GM12878 (cell line): ENCODE data around the gene GRAMD2B. TPM values are rescaled to one million over a fixed set of nuclear protein-coding genes. Genes with fewer than 3 reads are reported as not detected.

Experiments used
- ATAC-seq: fragments of 200-7000 bp; cut with Tn5 transposase; 3 replicates; pipeline ENCODE4 v1.9.1; 2020; ENCODE audit warnings: mild to moderate bottlenecking, moderate library complexity
- BruUV-seq: library from RNA; stranded (reverse); fragments of 400-500 nt; replicated peaks from 2 replicates; lab custom pipeline; 2021; lab: Mats Ljungman, UMichigan
- CTCF ChIA-PET: fragments of 300-600 bp; sonication (Branson Sonifier 250); formaldehyde crosslinking; extraction: SDS; loops from one replicate; lab custom pipeline; 2021; ENCODE audit warnings: inconsistent platforms; lab: Yijun Ruan, JAX
- POLR2A ChIA-PET: fragments of 350-600 bp; formaldehyde crosslinking; extraction: SDS; loops from one replicate; lab custom pipeline; 2021; ENCODE audit warnings: inconsistent platforms; lab: Charles Lee
- RAD21 ChIA-PET: fragments of 300-600 bp; sonication (Branson Sonifier 250); formaldehyde crosslinking; loops from one replicate; lab custom pipeline; 2023; ENCODE audit warnings: antibody characterized with exemption; ENCODE audit not compliant: unreplicated experiment; lab: Charles Lee
- SMC1A ChIA-PET: fragments of 300-600 bp; sonication (Branson Sonifier 250); formaldehyde crosslinking; loops from one replicate; lab custom pipeline; 2023; ENCODE audit not compliant: unreplicated experiment, uncharacterized antibody; lab: Charles Lee
- DNase-seq: peaks from one replicate; pipeline ENCODE4 v3.0.0-alpha.2; 2011; ENCODE audit warnings: low read depth, low spot score
- FAIRE-seq: peaks from 3 replicates; lab custom pipeline; 2011; peaks lifted over from hg19 to GRCh38; lab: Jason Lieb, UNC
- H2AFZ ChIP-seq: 2 replicates; pipeline ENCODE4 v1.6.0; 2011; ENCODE audit warnings: low read depth, low read length, control low read depth; ENCODE audit not compliant: control insufficient read depth
- H3K27ac ChIP-seq: 2 replicates; pipeline ENCODE4 v1.5.1; 2011; ENCODE audit warnings: control low read depth; ENCODE audit not compliant: control insufficient read depth, insufficient read depth
- H3K27me3 ChIP-seq, 2 experiments: replicated peaks in 1 of 2; 2 replicates each; pipeline versions ENCODE4 v1.6.0 to v1.6.1; 2011; ENCODE audit warnings: low read length in 1 of 2; ENCODE audit not compliant: control insufficient read depth in 2 of 2, insufficient read depth in 2 of 2
- H3K36me3 ChIP-seq, 2 experiments: 2 replicates each; pipeline ENCODE4 v1.5.1; 2011; ENCODE audit warnings: low read length in 1 of 2; ENCODE audit not compliant: control insufficient read depth in 2 of 2, insufficient read depth in 2 of 2
- H3K4me1 ChIP-seq: 2 replicates; pipeline ENCODE4 v1.6.1; 2011; ENCODE audit warnings: mild to moderate bottlenecking, low read length, moderate library complexity, mixed read lengths; ENCODE audit not compliant: control insufficient read depth, insufficient read depth
- H3K4me2 ChIP-seq: 2 replicates; pipeline ENCODE4 v1.6.0; 2011; ENCODE audit warnings: control low read depth; ENCODE audit not compliant: control insufficient read depth, insufficient read depth
- H3K4me3 ChIP-seq: fragments of 200-600 bp; sonication (generic); 2 replicates; pipeline ENCODE4 v1.5.1; 2016
- H3K79me2 ChIP-seq: 2 replicates; pipeline ENCODE4 v1.6.0; 2011; ENCODE audit warnings: low read length; ENCODE audit not compliant: control insufficient read depth, insufficient read depth
- H3K9ac ChIP-seq: 2 replicates; pipeline ENCODE4 v1.8.0; 2011; ENCODE audit warnings: low read length, control low read depth, mixed read lengths; ENCODE audit not compliant: control insufficient read depth, insufficient read depth
- H3K9me3 ChIP-seq: replicated peaks from 3 replicates; pipeline ENCODE4 v1.5.1; 2011; ENCODE audit warnings: mild to moderate bottlenecking, low read length; ENCODE audit not compliant: control insufficient read depth, insufficient read depth
- H4K20me1 ChIP-seq: 2 replicates; pipeline ENCODE4 v1.6.0; 2011; ENCODE audit not compliant: control insufficient read depth, insufficient read depth
- CEBPB ChIP-seq, 2 experiments: fragments of 150-350 bp in 1 of 2; IDR thresholded peaks; 2 replicates each; pipeline ENCODE4 v1.6.1; 2012 to 2014; ENCODE audit warnings: low read depth in 2 of 2, low read length in 2 of 2, borderline replicate concordance in 1 of 2, inconsistent platforms in 1 of 2
- CUX1 ChIP-seq: IDR thresholded peaks from 2 replicates; pipeline ENCODE4 v1.6.1; 2012; ENCODE audit warnings: improper control_type of control experiment, low read depth, low read length; ENCODE audit not compliant: insufficient replicate concordance
- EGR1 ChIP-seq, 2 experiments: IDR thresholded peaks; 1 replicate in 1 of 2; 2 replicates in 1 of 2; pipeline ENCODE4 v1.6.1; 2011 to 2012; ENCODE audit warnings: low read depth in 2 of 2, low read length in 2 of 2, borderline replicate concordance in 1 of 2, mild to moderate bottlenecking in 1 of 2, moderate library complexity in 1 of 2
- EZH2 ChIP-seq: IDR thresholded peaks from 2 replicates; pipeline ENCODE4 v1.6.1; 2012; ENCODE audit warnings: low read depth, mild to moderate bottlenecking, control low read depth, inconsistent platforms, low read length, borderline replicate concordance; ENCODE audit not compliant: control insufficient read depth
- MLLT1 ChIP-seq: fragments of 450-650 bp; IDR thresholded peaks from 2 replicates; pipeline ENCODE4 v1.6.1; 2016; ENCODE audit warnings: mild to moderate bottlenecking
- MTA2 ChIP-seq: fragments of 450-650 bp; IDR thresholded peaks from 2 replicates; pipeline ENCODE4 v1.6.1; 2016; ENCODE audit warnings: low read depth, mild to moderate bottlenecking, moderate library complexity
- NRF1 ChIP-seq: conservative IDR thresholded peaks from 2 replicates; pipeline ENCODE4 v1.6.1; 2011; ENCODE audit warnings: mild to moderate bottlenecking, low read depth, low read length, improper control_type of control experiment
- RUNX3 ChIP-seq: IDR thresholded peaks from 2 replicates; pipeline ENCODE4 v1.6.1; 2012; ENCODE audit warnings: low read length, inconsistent platforms
- SMAD1 ChIP-seq: fragments of 450-650 bp; IDR thresholded peaks from 2 replicates; pipeline ENCODE4 v1.6.1; 2018; ENCODE audit warnings: mild to moderate bottlenecking, low read depth; ENCODE audit not compliant: partially characterized antibody
- SUZ12 ChIP-seq: fragments of 200-600 bp; sonication (generic); IDR thresholded peaks from one replicate; pipeline ENCODE4 v1.6.1; 2018; ENCODE audit warnings: antibody characterized with exemption, mild to moderate bottlenecking; ENCODE audit not compliant: unreplicated experiment
- TARDBP ChIP-seq: IDR thresholded peaks from 2 replicates; pipeline ENCODE4 v1.6.1; 2016; ENCODE audit warnings: borderline replicate concordance
- YY1 ChIP-seq: IDR thresholded peaks from 2 replicates; pipeline ENCODE4 v1.6.1; 2011; ENCODE audit warnings: low read depth, mild to moderate bottlenecking, low read length
- ZZZ3 ChIP-seq: IDR thresholded peaks from 2 replicates; pipeline ENCODE4 v1.6.1; 2011; ENCODE audit warnings: low read depth; ENCODE audit not compliant: control insufficient read depth, insufficient read length
- WGBS: methylation state at CpG from one replicate; pipeline ENCODE4 v1.1.6; 2016; ENCODE audit warnings: low lambda C conversion rate; ENCODE audit not compliant: insufficient replicate concordance, insufficient coverage; ENCODE audit errors: missing lambda C conversion rate; 5-methylcytosine and 5-hydroxymethylcytosine counted together
- in situ Hi-C: fragments of 300-500 bp; cut with MboI; formaldehyde crosslinking; loops from 9 replicates; pipeline ENCODE4 v1.14.3; 2018; ENCODE audit warnings: mixed read lengths
- intact Hi-C: fragments of 100-400 bp; cut with micrococcal nuclease; formaldehyde crosslinking; loops from one replicate; pipeline ENCODE4 v1.14.2; 2022; ENCODE audit not compliant: unreplicated experiment
- polyA plus RNA-seq, 11 experiments: library from polyadenylated mRNA; depleted of rRNA in 4 of 11; unstranded in 6 of 11; stranded (reverse) in 5 of 11; fragments of >200 nt; fragmentation: Nextera tagmentation in 4 of 11; fragmentation: Illumina TruSeq in 1 of 11; extraction: Ambion mirVana in 4 of 11; extraction: Trizol in 1 of 11; gene quantifications; 1 replicate in 1 of 11; 2 replicates in 10 of 11; pipeline versions ENCODE4 v1.2.1 to v1.2.3, GENCODE V29; 2011 to 2016; ENCODE audit warnings: inconsistent platforms in 2 of 11, missing spikeins in 2 of 11, low read depth in 1 of 11
- total RNA-seq, 4 experiments: library from RNA; depleted of rRNA in 3 of 4; stranded (reverse); fragments of >200 nt in 3 of 4; fragmentation: Illumina TruSeq in 1 of 4; extraction: Trizol in 1 of 4; gene quantifications; 2 replicates each; pipeline versions ENCODE4 v1.2.1 to v1.2.3, GENCODE V29; 2013 to 2021
- TF ChIP-seq, protein P1 (sequence below): IDR thresholded peaks from 2 replicates; pipeline ENCODE4 v1.6.1; 2012; ENCODE audit warnings: low read depth, low read length, improper control_type of control experiment

GRAMD2B gene
- total and polyA plus RNA-seq, 10 of the 15 experiments (the other 5 are each of a cell fraction or from before 2014, with no cell fraction given), result 1.9 to 21.5 (median 8.4) TPM

GRCh38 chr5:126511961-126512360, 88.8 kb downstream of the GRAMD2B start (continued):
- TF ChIP-seq CUX1 (no peak), CEBPB (IDR thresholded peaks at IDR 0.05; ENCODE audit: borderline replicate concordance in 1 of 2, low read depth in 2 of 2, low read length in 2 of 2) (no peak)
- TF ChIP-seq, protein P1, sequence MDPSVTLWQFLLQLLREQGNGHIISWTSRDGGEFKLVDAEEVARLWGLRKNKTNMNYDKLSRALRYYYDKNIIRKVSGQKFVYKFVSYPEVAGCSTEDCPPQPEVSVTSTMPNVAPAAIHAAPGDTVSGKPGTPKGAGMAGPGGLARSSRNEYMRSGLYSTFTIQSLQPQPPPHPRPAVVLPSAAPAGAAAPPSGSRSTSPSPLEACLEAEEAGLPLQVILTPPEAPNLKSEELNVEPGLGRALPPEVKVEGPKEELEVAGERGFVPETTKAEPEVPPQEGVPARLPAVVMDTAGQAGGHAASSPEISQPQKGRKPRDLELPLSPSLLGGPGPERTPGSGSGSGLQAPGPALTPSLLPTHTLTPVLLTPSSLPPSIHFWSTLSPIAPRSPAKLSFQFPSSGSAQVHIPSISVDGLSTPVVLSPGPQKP, result no peak

GRCh38 chr5:126512451-126512850, 89.2 kb downstream of the GRAMD2B start:
- no peak overlapping the region for H2AFZ ChIP-seq
- ChIA-PET CTCF (interaction anchor here (3.2 kb wide), 1 partner anchor 12 kb away, joined by 16 read pairs; no protein-coding TSS in a partner anchor), SMC1A (interaction anchor here (0.9 to 1.6 kb wide), 2 partner anchors 17 to 157 kb away, joined by 3 to 4 read pairs; no protein-coding TSS in a partner anchor), POLR2A (no interaction called here), RAD21 (no interaction called here)
- H4K20me1 ChIP-seq, result no peaks in the 10 kb centered on the region
- H3K4me1 ChIP-seq, result no peaks in the 10 kb centered on the region
- WGBS, result 0% methylated on average over 3 of the region's 3 CpGs
- FAIRE-seq (no peak), ATAC-seq (no peak), DNase-seq (no peak)
- intact Hi-C loops (no loop called here), in situ Hi-C loops (no loop called here)
- no peak overlapping the region for H3K4me3 ChIP-seq
- no peaks in the 10 kb centered on the region for H3K9me3 ChIP-seq
- no peak overlapping the region for H3K27ac ChIP-seq
- no peak overlapping the region for H3K4me2 ChIP-seq
- no peaks in the 10 kb centered on the region for H3K27me3 ChIP-seq
- no TSS peak for BruUV-seq
- H3K79me2 ChIP-seq, result no peaks in the 10 kb centered on the region
- no peaks in the 10 kb centered on the region for H3K36me3 ChIP-seq
- no peak overlapping the region for H3K9ac ChIP-seq
- TF ChIP-seq EZH2, result no peak
- no peak for TF ChIP-seq TARDBP
- no peak for TF ChIP-seq SUZ12
- TF ChIP-seq MLLT1, result no peak
- TF ChIP-seq MTA2, result no peak
- TF ChIP-seq NRF1, result no peak
- no peak for TF ChIP-seq YY1
- TF ChIP-seq EGR1 (IDR thresholded peaks at IDR 0.05; ENCODE audit: borderline replicate concordance in 1 of 2, low read depth in 2 of 2, low read length in 2 of 2), result no peak
- no peak for TF ChIP-seq RUNX3
- TF ChIP-seq ZZZ3, result no peak
- no peak for TF ChIP-seq SMAD1
